ENCODE measurements around the gene MACC1. TPM values are rescaled to one million over a fixed set of nuclear protein-coding genes. Genes with fewer than 3 reads are reported as not detected.

MACC1 gene
- total and polyA plus RNA-seq, 4 donors, result 0.02 to 1.0 (median 0.50) TPM

DNA sequence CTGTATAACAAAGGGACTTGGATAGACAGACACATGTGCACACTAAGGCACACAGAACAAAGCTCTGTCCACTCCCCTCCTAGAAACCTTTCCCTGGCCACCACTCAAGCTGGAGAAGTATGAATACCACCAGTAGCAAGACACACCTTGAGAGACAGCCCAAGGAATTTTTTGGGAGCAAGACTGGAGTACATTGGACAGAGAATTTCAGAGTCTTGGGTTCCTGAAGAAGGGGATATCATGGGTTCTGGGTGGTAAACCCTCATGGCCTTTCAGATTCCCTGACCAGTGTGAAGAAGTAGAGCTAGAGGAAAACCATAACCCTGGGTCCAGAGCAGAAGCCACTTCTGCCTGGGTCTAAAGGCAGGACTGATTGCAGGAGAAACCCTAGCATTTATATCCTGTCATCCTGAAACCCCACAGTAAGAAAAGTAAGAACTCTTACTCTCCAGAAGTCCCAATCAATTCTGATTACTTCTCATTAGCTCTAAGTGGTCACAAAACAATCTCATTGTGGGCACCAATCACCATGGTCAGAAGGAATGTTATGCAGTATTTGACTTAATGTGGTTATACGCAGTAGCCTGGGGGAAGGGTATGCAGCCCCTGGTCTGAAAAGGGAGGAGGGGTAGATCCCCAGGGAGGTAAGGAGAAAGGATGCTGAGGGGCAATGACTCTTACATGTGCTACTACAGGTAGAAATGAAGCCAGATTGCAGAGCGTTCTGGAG is 20.4 kb upstream of the MACC1 start:
- no peaks in the 10 kb centered on the region for H3K36me3 ChIP-seq (ENCODE audit: control insufficient read depth in 4 of 4, insufficient read depth in 3 of 4, low read depth in 1 of 4, low read length in 3 of 4)
- TF ChIP-seq HNF4G (IDR thresholded peaks at IDR 0.05) (no peak), JUND (IDR thresholded peaks at IDR 0.05) (no peak), FOXA1 (IDR thresholded peaks at IDR 0.05) (no peak), RAD21 (IDR thresholded peaks at IDR 0.05) (no peak), EGR1 (IDR thresholded peaks at IDR 0.05; ENCODE audit: low read depth in 2 of 2) (no peak), FOXA2 (IDR thresholded peaks at IDR 0.05) (no peak), SP1 (IDR thresholded peaks at IDR 0.05) (no peak), YY1 (IDR thresholded peaks at IDR 0.05) (no peak), GABPA (IDR thresholded peaks at IDR 0.05 in 1 of 2, conservative IDR thresholded peaks at IDR 0.05 in 1 of 2) (no peak), ATF3 (IDR thresholded peaks at IDR 0.05) (no peak), RXRA (IDR thresholded peaks at IDR 0.05) (no peak), TAF1 (conservative IDR thresholded peaks at IDR 0.05) (no peak), HNF4A (conservative IDR thresholded peaks at IDR 0.05) (no peak), NR2F2 (IDR thresholded peaks at IDR 0.05) (no peak), REST (IDR thresholded peaks at IDR 0.05) (no peak)
- TF ChIP-seq, protein P1, sequence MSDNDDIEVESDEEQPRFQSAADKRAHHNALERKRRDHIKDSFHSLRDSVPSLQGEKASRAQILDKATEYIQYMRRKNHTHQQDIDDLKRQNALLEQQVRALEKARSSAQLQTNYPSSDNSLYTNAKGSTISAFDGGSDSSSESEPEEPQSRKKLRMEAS (IDR thresholded peaks at IDR 0.05), result no peak
- TF ChIP-seq, protein P2, sequence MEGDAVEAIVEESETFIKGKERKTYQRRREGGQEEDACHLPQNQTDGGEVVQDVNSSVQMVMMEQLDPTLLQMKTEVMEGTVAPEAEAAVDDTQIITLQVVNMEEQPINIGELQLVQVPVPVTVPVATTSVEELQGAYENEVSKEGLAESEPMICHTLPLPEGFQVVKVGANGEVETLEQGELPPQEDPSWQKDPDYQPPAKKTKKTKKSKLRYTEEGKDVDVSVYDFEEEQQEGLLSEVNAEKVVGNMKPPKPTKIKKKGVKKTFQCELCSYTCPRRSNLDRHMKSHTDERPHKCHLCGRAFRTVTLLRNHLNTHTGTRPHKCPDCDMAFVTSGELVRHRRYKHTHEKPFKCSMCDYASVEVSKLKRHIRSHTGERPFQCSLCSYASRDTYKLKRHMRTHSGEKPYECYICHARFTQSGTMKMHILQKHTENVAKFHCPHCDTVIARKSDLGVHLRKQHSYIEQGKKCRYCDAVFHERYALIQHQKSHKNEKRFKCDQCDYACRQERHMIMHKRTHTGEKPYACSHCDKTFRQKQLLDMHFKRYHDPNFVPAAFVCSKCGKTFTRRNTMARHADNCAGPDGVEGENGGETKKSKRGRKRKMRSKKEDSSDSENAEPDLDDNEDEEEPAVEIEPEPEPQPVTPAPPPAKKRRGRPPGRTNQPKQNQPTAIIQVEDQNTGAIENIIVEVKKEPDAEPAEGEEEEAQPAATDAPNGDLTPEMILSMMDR (IDR thresholded peaks at IDR 0.05; ENCODE audit: low read depth, low read length, missing input control), result no peak
- TF ChIP-seq, protein P3, sequence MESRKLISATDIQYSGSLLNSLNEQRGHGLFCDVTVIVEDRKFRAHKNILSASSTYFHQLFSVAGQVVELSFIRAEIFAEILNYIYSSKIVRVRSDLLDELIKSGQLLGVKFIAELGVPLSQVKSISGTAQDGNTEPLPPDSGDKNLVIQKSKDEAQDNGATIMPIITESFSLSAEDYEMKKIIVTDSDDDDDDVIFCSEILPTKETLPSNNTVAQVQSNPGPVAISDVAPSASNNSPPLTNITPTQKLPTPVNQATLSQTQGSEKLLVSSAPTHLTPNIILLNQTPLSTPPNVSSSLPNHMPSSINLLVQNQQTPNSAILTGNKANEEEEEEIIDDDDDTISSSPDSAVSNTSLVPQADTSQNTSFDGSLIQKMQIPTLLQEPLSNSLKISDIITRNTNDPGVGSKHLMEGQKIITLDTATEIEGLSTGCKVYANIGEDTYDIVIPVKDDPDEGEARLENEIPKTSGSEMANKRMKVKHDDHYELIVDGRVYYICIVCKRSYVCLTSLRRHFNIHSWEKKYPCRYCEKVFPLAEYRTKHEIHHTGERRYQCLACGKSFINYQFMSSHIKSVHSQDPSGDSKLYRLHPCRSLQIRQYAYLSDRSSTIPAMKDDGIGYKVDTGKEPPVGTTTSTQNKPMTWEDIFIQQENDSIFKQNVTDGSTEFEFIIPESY (IDR thresholded peaks at IDR 0.05), result no peak
- 66% methylated on average over 2 of the region's 2 CpGs for WGBS
- H3K9me3 ChIP-seq (ENCODE audit: control insufficient read depth in 4 of 4, low read length in 3 of 4), result no peaks in the 10 kb centered on the region
- H3K27ac ChIP-seq (ENCODE audit: low read depth in 1 of 2, low read length in 2 of 2), result no peak overlapping the region
- H3K27me3 ChIP-seq (ENCODE audit: control insufficient read depth in 4 of 4, insufficient read depth in 4 of 4, low read length in 3 of 4), result no peaks in the 10 kb centered on the region
- no peak overlapping the region for H3K9ac ChIP-seq (ENCODE audit: low read depth in 1 of 2, low read length in 2 of 2)
- H3K4me1 ChIP-seq (ENCODE audit: control insufficient read depth in 4 of 4, insufficient read depth in 4 of 4, low read length in 3 of 4), result no peaks in the 10 kb centered on the region
- DNase-seq (ENCODE audit: low spot score), result no peak
- H3K4me3 ChIP-seq (ENCODE audit: low read depth in 1 of 3, low read length in 3 of 3), result no peak overlapping the region

Measured in liver (tissue), 9 donors.